Measurements from ENCODE around the gene CADPS2.

- no peak for TF ChIP-seq CTCF (IDR thresholded peaks at IDR 0.05)
- no peak for TF ChIP-seq EZH2 (IDR thresholded peaks at IDR 0.05; ENCODE audit: borderline replicate concordance, insufficient read depth, low read depth, low read length, poor library complexity, severe bottlenecking)
Observed at GRCh38 chr7:122692769-122693309, 193.4 kb downstream of the CADPS2 start.
